Measurements from ENCODE around the gene FZD2.
A peak's percentile ranks its signal among the peaks of the same experiment; 100 is the strongest.
"Not testable (repeated sequence)": the region's sequence is repeated elsewhere in the genome, so short reads cannot be mapped to it uniquely, and the experiment has no call there.

FZD2 gene

DNA sequence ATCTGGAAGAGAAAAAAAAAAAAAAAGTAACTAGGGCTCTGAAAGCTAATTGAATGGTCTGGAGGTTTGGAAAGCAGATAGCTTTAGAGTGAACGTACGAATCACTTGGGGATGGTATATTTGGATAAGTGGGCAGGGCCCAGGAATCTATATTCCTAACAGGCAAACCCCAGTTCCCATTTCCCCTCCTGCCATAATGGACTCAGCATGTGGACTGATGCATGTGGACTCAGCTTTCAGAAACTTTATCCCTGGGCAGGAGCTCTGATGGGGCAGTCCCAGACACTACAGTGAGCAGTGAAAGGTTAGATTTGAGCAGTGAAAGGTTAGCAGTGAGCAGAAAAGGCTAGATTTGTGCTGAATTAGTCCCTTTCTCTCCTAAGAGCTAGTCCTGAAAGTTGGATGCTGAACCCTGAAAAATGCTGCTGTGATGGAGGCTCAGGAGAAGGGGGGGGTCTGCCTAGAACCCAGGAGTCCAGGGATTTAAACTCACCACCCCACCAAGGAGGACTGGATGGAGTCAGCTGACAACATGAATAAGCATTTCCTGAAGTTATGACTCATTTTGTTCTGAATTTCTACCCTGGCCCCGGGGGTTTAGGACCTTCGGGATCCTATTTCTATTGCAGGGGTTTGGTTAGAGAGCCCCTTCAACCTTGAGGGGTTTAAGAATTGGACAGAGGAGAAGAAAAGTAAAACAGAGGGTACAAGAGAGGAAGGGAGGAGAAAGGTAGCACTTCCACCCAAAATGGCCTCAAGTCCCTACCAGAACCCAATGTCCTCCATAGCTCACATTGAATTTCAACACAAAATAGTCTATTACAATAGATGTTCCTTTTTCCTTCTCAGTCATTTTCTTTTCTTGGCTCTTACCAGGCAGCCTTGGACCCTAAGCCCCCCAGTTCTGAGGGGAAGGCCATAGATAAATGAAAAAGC, 10.3 kb upstream of the FZD2 start:
- no peak for DNase-seq

- peak; percentile 77 for DNase-seq
Observed at GRCh38 chr17:44547625-44548267, 9.5 kb upstream of the FZD2 start.

DNA sequence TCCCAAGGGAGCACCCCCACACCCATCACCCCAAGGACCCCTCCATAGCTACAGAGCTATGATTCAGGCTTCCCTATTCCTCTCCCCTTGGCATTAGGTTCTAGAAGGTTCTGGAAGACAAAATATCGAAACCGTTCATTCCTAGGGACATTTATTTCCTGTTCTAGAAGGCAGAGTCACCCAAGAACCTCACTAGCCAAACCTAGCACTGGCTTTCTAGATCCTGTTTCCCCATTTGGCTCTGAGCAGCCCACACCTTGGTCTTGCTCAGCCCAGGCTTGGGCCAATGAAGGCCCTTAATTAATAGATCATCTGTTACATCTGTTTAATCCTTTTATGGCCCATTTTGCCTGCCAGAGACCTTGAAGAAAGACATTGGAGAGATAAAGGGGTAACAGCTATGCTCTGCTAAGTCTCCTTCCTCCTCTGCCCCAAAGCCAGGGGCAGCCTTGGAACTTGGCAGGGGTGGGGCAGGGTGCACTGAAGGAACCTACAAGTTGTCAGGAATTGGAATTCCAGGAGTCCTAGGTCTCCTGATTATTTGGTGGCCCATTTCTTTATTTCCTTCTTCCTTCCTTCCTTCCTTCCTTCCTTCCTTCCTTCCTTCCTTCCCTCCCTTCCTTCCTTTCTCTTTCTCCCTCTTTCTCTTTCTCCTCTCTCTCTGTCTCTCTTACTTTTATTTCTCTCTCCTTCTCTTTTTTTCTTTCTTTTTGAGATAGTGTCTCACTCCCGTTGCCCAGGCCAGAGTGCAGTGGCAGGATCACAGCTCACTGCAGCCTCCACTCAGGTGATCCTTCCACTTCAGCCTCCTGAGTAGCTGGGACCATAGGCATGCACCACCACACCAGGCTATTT, 8.7 kb upstream of the FZD2 start:
- no peak for DNase-seq

DNA sequence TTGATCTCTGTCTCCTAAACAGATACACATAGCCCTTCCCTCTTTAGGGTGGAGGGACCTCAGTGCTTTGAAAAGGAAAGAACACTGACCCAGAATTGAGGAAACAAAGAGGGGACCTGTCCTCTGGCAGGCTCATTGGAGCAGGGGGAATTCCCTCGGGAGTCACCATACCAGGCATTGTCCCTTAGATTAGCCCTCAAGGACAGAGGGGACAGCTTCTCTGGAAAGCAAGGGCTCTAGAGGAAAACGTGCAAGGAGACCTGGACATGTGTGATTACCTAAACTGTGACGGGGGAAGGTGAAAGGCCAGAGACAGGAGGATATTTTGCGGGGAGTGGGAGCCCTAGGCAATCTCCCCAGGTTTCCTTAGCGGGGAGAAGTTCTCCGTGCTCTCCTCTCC, 7.6 kb upstream of the FZD2 start:
- no peak for DNase-seq

DNA sequence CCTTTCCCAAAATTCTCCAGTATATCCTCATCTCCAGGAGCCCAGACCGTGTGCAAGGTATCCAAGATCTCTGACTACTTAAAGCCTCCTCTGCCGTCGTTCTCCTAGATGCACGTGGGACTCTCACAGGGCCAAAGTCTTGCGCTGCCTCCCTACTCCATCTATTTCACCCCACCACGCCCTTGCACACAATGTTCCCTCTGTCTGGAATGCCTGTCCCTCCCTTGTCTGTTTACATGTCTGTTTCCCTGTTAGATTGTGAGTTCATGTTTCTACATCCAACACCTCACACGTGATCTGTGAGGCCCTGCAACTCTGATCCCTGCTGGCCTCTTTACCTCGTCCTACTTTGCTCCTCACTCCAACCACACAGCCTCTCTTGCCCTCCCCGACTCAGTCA, 4.9 kb upstream of the FZD2 start:
- no peak for DNase-seq

GRCh38 chr17:44555099-44555498, 2.2 kb upstream of the FZD2 start:
- DNase-seq = peak; percentile 48

GRCh38 chr17:44556166-44556831, 985 bp upstream of the FZD2 start:
- DNase-seq = peak; percentile 76

DNA sequence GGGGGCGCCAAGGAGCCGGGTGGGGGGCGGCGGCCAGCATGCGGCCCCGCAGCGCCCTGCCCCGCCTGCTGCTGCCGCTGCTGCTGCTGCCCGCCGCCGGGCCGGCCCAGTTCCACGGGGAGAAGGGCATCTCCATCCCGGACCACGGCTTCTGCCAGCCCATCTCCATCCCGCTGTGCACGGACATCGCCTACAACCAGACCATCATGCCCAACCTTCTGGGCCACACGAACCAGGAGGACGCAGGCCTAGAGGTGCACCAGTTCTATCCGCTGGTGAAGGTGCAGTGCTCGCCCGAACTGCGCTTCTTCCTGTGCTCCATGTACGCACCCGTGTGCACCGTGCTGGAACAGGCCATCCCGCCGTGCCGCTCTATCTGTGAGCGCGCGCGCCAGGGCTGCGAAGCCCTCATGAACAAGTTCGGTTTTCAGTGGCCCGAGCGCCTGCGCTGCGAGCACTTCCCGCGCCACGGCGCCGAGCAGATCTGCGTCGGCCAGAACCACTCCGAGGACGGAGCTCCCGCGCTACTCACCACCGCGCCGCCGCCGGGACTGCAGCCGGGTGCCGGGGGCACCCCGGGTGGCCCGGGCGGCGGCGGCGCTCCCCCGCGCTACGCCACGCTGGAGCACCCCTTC, 484 bp downstream of the FZD2 start:
- no peak for DNase-seq

GRCh38 chr17:44558334-44558709, 1.0 kb downstream of the FZD2 start:
- DNase-seq = no peak

DNA sequence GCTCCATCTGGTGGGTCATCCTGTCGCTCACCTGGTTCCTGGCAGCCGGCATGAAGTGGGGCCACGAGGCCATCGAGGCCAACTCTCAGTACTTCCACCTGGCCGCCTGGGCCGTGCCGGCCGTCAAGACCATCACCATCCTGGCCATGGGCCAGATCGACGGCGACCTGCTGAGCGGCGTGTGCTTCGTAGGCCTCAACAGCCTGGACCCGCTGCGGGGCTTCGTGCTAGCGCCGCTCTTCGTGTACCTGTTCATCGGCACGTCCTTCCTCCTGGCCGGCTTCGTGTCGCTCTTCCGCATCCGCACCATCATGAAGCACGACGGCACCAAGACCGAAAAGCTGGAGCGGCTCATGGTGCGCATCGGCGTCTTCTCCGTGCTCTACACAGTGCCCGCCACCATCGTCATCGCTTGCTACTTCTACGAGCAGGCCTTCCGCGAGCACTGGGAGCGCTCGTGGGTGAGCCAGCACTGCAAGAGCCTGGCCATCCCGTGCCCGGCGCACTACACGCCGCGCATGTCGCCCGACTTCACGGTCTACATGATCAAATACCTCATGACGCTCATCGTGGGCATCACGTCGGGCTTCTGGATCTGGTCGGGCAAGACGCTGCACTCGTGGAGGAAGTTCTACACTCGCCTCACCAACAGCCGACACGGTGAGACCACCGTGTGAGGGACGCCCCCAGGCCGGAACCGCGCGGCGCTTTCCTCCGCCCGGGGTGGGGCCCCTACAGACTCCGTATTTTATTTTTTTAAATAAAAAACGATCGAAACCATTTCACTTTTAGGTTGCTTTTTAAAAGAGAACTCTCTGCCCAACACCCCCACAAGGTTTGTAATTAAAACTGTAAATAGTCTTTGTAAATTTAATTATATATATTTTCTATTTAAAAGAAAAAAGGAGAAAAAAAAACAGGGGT, 1.7 kb downstream of the FZD2 start:
- DNase-seq = peak; percentile 47

DNA sequence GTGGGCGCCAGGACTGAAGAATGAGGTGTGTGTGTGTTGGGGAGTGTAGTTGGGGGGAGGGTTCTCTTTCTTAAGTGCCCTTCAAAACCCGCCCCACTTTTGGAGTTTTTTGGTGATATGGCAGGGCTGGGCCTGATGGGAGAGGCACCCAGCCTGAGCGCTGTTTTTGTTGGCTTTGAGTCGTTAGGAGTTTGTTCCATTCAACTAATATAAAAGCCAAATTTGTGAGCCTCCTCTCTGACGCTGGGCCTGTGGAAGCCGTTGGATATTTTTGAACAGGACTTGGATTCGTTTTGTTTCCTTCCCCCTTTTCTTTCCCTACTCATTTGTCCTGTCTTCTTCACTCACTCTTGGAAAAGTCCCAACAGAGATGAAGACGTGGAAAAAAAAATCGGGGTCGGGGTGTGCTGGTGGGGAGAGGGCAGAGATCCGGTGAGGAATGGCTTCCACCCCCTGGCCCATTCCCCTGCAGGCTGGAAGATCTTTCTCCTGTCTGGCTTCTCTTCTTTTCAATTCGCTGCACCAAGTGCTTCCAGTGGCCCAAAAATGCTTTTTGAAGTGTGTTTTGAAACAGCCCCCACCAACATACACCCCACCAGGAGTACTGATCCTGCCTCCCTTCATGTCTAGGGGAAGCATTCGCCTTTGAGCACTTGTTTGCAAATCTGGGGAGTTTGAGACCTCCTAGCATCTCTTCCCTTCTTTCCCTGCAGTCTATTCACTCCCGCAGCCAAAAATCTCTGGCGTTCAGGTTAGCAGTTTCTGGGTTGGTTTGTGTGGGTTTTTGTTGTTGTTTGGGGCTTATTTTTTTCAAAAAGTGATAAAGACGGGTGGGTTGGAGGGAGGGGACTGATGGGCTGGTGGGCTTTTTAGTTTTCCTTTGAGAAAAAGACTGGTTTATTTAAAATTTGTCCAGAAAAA, 2.6 kb downstream of the FZD2 start:
- peak; percentile 39 for DNase-seq

DNA sequence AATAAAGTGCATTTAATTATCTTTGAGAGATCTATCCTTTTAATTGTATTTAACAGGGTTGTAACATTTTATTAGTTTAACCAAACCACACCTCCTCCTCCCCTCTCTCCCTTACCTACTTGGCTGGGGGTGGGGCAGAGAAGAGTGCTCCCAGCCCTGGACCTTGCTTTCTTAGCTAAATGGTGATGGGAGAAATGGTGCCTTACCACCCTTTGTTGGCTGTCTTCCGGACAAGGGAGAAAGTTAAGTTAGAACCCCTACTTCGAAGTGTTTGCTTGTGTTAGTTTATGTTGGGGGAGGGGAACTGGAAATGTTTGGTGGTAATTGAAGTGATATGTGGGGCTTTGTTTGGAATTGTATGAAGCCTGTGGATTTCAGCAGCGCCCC, 3.9 kb downstream of the FZD2 start:
- no peak for DNase-seq

GRCh38 chr17:44564429-44564828, 7.1 kb downstream of the FZD2 start:
- DNase-seq = no peak

GRCh38 chr17:44565866-44566443, 8.7 kb downstream of the FZD2 start:
- no peak for DNase-seq

DNA sequence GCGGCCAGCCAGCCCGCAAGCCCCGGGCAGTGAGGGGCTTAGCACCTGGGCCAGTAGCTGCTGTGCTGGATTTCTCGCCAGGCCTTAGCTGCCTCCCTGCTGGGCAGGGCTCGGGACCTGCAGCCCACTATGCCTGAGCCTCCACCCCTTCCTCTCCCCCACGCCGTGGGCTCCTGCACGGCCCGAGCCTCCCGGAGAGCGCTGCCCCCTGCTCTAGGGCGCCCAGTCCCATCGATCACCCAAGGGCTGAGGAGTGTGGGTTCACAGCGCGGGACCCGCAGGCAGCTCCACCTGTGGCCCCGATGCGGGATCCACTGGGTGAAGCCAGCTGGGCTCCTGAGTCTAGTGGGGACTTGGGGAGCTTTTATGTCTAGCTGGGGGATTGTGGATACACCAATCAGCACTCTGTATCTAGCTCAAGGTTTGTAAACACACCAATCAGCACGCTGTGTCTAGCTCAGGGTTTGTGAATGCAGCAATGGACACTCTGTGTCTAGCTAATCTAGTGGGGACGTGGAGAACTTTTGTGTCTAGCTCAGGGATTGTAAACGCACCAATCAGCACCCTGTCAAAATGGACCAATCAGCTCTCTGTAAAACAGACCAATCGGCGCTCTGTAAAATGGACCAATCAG, 11.1 kb downstream of the FZD2 start:
- DNase-seq = not testable (repeated sequence)

GRCh38 chr17:44568945-44569858, 11.9 kb downstream of the FZD2 start:
- peak; percentile 36 for DNase-seq

- DNase-seq = no peak
Observed at GRCh38 chr17:44572801-44573200, 15.5 kb downstream of the FZD2 start.

DNA sequence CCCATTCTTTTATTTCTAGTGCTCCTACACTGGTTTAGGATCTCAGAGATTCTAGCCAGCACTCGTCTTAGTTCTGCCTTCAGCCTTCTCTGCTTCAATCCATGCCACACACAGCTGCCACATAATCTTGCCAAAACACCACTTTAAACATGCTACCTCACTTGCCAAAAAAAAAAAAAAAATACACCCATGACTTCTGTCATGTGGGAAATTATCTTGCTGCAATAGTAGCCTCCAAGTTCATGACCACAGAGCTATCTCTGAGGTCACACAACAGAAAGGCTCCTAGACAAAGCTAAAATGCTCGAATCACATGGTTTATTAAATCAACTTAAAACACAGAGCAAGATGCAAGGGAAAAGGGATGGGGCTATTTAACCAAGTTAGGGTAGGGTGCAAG, 18.1 kb downstream of the FZD2 start:
- DNase-seq = no peak
